Activated effector memory CD4-positive, alpha-beta T cell treated with Interleukin-2 at 50 U/mL for 16 hours (primary cell): ENCODE results near the gene RANBP17.
"Not testable (repeated sequence)": the region's sequence is repeated elsewhere in the genome, so short reads cannot be mapped to it uniquely, and the experiment has no call there.

Experiments
- DNase-seq: peaks from one replicate; pipeline ENCODE4 v3.0.0-alpha.2; 2020

Gene RANBP17

GRCh38 chr5:170870390-170870789, 8.6 kb downstream of the RANBP17 start:
- DNase-seq: not testable (repeated sequence)

- no peak for DNase-seq
Measured at GRCh38 chr5:170874017-170874416, 12.2 kb downstream of the RANBP17 start.

- no peak for DNase-seq
Measured at GRCh38 chr5:170875811-170876210, 14.0 kb downstream of the RANBP17 start.

DNA sequence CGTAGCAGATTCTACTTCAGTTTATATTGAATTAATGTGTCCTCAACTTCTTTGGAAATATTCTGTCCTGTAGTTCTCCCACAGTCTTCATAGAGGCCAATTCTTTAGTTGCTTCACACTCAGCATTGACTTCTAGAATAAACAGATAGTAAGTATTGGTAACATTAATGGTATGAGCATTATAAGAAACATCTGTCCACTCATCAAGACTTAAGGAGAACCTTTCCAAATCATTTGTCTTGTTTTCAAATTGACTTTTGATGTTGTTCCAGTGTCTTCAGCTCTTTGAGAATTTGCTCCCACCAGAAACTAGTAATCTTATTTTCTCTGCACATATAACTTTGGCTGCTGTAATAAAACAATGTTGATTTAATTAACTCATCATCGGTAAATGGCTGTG, 18.3 kb downstream of the RANBP17 start:
- DNase-seq: no peak

DNA sequence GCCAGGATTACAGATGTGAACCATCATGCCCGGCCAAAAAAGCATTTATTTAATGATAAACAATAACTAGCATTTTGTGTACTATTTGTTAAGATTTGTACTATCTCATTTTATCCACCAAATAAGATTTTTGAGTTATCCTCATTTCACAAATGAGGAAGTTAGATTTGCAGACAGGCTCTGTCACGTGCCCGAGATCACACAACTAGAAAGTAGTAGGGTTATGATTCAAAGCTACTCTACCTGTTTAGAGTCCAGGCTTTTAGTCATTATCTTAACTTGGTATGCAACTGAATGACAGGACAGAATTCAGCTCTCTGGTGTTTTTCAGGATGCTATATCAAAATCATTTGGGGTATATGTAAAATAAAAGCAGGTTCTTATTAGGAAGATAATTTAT, 20.5 kb downstream of the RANBP17 start:
- DNase-seq: no peak

GRCh38 chr5:170885256-170885655, 23.4 kb downstream of the RANBP17 start:
- no peak for DNase-seq

- no peak for DNase-seq
Measured at GRCh38 chr5:170885809-170886208, 24.0 kb downstream of the RANBP17 start.

GRCh38 chr5:170886210-170886894, 24.5 kb downstream of the RANBP17 start:
- no peak for DNase-seq

- DNase-seq: no peak
Measured at GRCh38 chr5:170892196-170892595, 30.4 kb downstream of the RANBP17 start.

GRCh38 chr5:170894665-170895064, 32.8 kb downstream of the RANBP17 start:
- no peak for DNase-seq

- DNase-seq: no peak
Measured at GRCh38 chr5:170896779-170897178, 35.0 kb downstream of the RANBP17 start.

DNA sequence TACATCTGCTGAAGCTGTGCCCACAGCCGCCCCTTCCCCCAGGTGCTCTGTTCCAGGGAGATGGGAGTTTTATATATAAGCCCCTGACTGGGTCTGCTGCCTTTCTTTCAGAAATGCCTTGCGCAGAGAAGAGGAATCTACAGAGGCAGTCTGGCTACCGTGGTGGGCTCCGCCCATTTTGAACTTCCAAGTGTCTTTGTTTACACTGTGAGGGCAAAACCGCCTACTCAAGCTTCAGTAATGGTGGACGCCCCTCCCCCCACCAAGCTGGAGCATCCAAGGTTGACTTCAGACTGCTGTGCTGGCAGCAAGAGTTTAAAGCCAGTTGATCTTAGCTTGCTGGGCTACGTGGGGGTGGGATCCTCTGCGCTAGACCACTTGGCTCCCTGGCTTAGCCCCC, 41.3 kb downstream of the RANBP17 start:
- DNase-seq: no peak

DNA sequence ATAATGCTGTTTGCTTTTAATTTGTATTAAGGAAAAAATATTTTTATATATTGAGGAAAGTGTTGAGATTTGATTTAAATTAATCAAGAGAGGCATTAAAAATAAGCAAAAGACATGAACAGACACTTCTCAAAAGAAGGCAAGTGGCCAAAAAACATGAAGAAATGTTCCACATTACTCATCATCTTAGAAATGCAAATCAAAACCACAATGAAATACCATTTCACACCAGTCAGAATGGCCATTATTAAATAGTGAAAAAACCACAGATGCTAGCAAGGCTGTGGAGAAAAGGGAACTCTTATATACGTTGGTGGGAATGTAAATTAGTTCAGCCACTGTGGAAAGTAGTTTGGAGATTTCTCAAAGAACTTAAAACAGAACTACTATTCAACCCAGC, 45.9 kb downstream of the RANBP17 start:
- DNase-seq: no peak

GRCh38 chr5:170913573-170913972, 51.8 kb downstream of the RANBP17 start:
- DNase-seq: no peak

- DNase-seq: no peak
Measured at GRCh38 chr5:170917113-170917512, 55.3 kb downstream of the RANBP17 start.

DNA sequence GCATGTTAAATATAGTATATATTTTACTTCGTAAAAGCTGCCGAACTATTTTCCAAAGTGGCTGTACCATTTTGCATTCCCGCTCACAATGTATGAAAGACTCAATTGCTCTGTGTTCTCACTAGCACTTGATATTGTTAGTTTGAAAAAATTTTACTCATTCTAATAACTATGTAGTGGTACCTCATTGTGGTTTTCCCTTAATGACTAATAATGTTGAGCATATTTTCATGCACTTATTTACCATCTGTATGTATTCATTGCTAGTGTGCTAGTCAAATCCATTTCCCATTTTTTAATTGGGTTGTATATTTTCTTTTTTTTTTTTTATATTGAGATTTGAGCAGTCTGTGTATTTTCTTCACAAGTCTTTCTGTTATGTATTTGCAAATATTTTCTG, 58.4 kb downstream of the RANBP17 start:
- DNase-seq: no peak

DNA sequence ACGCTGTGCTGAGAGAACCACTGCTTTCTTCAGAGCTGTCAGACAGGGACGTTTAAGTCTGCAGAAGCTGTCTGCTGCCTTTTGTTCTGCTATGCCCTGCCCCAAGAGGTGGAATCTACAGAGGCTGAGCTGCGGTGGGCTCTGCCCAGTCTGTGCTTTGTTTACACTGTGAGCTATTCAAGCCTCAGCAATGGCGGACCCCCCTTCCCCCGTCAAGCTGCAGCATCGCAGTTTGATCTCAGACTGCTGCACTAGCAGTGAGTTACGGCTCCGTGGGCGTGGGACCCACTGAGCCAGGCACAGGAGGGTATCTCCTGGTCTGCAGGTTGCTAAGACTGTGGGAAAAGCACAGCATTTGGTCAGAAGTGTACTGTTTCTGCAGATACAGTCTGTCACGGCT, 60.5 kb downstream of the RANBP17 start:
- DNase-seq: not testable (repeated sequence)

DNA sequence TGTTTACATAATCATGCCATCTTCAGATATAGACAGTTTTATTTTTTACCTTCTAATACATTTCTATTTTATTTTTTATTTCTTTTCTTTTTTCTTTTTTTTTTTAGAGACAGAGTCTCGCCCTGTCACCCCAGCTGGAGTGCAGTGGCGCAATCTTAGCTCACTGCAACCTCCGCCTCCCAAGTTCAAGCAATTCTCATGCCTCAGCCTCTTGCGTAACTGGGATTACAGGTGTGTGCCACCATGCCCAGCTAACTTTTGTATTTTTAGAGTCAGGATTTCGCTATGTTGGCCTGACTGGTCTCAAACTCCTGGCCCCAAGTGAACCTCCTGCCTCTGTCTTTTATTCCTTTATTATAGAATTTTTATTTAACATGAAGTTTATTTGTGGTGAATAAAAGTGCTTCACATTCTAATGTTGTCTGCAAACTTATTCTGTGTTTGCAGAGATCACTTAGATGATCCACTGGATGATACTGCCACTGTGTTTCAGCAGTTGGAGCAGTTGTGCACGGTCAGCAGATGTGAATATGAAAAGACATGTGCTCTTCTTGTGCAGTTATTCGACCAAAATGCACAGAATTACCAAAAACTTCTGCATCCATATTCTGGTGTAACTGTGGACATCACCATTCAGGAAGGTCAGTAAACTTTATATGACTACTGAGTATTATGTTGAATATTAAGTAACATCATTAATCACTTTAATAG, 62.2 kb downstream of the RANBP17 start:
- no peak for DNase-seq

- DNase-seq: not testable (repeated sequence)
Measured at GRCh38 chr5:170935534-170936218, 73.9 kb downstream of the RANBP17 start.

- no peak for DNase-seq
Measured at GRCh38 chr5:170937072-170937471, 75.3 kb downstream of the RANBP17 start.

DNA sequence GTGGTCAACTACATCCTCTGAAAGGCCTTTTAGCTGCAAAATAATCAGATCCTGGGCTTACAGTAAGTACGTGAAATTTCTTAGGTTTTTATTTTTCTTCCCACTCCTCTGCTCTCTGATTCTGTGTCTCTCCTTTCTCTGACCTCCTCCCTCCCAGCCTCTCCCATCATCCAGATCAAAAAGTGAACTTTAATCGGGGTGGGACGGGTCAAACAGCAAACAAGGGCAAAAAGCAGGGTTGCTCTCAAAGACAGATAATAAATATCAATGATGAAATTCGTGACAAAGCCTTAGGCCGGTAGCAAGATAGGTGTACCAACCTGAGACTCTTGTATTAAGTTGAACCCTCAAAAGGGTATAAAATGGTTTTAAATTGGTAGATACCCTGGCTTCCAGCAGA, 76.1 kb downstream of the RANBP17 start:
- no peak for DNase-seq

DNA sequence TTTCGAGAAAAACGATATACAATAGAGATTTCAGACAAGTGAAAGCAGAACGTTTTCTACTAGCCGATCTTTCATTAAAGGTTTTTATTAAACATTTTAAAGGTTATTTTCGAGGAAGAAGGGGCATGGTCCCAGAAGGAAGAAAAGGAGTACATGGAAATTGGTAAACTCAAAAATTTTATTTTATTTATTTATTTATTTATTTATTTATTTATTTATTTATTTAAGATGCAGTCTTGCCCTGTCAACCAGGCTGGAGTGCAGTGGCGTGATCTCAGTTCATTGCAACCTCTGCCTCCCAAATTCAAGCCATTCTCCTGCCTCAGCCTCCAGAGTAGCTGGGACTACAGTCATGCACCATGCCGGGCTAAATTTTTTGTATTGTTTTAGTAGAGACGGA, 77.4 kb downstream of the RANBP17 start:
- DNase-seq: no peak

- DNase-seq: no peak
Measured at GRCh38 chr5:170941788-170942187, 80.0 kb downstream of the RANBP17 start.

GRCh38 chr5:170945275-170945674, 83.5 kb downstream of the RANBP17 start:
- no peak for DNase-seq
